Measurements from ENCODE around the gene OTOP2.
"Not testable (repeated sequence)": the region's sequence is repeated elsewhere in the genome, so short reads cannot be mapped to it uniquely, and the experiment has no call there.

Gene OTOP2

DNA sequence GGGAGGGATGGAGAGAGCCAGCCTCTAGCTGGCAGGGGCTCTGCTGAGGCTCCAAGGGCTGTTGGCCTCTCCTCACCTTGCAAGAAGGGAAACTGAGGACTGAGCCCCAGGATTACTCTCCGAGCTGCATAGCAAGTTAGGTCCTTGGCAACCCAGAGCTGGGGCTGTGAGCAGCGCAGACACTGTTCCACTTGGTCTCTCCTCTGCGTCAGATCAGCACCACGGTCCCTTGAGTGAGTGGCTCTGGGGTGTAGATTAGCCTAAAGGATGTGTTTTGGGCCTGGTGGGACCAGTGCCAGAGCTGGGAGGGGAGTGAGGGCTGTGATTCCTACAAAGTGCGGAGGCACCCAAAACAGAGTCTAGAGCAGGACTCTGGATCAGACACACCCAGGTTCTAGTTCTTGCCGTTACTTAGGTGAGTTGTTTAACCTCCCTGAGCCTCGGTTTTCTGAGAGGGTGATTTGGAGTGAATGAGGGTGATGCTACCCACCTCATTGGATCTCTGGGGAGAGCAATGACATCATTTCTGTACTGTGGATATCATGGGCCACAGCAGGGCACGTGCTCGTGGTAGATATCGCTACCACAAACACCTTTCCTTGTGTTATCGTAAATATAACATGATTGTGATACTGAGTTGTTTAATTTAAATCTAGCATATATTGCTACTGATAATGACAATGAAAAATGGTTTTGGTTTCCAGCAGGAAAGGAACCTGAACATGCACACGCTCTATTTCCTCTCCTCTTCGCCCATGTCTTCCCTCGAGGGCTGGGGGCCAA lies 22.5 kb upstream of the OTOP2 start:
- no peak for DNase-seq (ENCODE audit: low read depth)

DNA sequence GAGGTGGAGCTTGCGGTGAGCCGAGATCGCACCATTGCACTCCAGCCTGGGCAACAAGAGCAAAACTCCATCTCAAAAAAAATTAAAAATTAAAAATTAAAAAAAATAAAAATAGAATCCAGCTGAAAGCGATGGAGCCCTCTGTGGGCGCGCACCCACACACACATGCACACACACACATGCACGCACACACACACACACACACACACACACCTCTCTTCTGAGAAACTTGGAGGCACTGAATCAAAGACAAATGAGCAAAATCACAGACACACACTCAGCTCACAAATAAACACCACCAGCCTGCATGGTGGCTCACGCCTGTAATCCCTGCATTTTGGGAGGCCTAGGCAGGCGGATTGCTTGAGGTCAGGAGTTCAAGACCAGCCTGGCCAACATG lies 21.0 kb upstream of the OTOP2 start:
- DNase-seq (ENCODE audit: low read depth): no peak

DNA sequence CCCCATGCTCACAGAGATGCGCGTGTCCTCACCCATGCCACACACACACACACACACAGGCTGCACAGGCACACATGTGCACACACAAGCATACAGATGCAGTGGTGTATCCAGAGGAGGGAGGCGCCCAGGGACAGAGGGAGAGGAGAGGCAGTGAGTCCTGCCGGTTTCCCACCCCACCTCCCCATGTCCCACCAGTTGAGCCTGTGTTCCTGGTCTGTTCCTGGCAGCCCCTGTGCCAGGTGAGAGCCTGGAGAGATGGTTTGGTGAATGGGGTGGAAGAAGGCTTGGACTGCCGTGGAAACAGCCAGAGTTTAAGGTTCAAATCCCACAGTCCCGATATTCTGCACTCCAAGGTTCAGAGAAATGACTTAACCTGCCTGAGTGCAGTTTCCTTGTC lies 20.4 kb upstream of the OTOP2 start:
- no peak for DNase-seq (ENCODE audit: low read depth)

DNA sequence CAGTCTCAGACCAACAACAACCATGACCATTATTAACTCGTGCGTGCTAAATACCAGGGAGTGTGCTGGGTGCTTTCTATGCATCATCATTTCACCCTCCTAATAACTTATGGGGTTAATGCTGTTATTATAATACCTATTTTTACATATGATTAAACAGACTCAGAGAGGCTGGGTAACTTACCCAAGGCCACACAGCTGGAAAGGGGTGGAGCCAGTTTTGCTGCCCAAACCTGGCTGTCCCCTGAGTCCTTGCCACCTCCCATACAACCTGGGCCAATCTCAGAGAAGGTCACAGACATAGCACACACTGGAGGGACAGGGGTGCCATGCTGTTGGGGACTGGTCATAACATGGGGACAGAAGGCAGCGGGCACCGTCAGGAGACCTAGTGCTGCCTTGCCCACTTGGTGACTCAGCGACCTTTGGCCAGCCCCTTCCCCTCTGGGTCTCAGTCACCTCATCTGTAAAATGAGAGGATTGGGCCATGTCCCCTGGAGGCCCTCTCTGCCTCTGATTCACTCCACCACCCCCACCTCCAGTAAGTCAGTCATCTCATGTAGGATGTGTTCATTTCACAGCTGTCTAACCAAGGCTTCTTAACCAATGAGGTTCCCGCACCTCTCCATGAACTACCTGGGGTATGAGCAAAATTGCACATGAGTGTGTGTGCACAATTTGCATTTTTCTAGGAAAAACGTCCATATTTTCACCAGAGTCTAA lies 19.2 kb upstream of the OTOP2 start:
- DNase-seq (ENCODE audit: low read depth): no peak

DNA sequence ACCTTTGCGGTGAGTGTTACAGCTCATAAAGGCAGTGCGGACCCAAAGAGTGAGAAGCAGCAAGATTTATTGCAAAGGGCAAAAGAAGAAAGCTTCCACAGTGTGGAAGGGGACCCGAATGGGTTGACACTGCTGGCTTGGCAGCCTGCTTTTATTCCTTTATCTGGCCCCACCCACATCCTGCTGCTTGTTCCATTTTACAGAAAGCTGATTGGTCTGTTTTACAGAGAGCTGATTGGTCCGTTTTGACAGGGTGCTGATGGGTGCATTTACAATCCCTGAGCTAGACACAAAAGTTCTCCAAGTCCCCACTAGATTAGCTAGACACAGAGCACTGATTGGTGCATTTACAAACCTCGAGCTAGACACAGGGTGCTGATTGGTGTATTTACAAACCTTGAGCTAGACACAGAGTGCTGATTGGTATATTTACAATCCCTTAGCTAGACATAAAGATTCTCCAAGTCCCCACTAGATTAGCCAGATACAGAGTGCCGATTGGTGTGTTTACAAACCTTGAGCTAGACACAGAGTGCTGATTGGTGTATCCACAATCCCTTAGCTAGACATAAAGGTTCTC lies 17.8 kb upstream of the OTOP2 start:
- not testable (repeated sequence) for DNase-seq (ENCODE audit: low read depth)

DNA sequence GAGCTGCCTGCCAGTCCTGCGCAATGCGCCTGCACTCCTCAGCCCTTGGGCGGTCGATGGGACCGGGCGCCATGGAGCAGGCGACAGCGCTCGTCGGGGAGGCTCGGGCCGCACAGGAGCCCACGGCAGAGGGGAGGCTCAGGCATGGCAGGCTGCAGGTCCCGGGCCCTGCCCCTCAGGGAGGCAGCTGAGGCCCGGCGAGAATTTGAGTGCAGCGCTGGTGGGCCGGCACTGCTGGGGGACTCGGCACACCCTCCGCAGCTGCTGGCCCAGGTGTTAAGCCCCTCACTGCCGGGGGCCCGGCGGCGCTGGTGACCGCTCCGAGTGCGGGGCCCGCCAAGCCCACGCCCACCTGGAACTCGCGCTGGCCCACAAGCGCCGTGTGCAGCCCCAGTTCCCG lies 17.1 kb upstream of the OTOP2 start:
- DNase-seq (ENCODE audit: low read depth): no peak

DNA sequence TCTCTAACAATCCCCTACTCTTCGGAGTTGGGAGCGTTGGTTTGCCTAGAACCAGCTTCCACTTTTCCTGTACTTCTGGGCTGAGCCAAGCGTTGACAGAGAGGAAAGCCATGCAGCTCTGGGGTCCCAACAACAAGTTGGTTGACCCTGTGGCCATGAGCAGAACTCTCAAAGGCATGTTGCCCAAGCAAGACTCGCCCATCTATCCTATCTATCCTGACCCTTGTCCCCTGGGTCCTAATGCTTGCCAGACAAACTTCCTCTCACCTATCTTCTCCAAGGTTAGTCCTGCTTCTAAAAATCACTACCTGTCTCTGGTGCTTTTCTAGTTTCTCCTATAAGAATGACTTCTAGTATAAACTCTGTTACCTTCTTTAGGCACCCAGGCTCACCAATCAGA lies 15.0 kb upstream of the OTOP2 start:
- DNase-seq (ENCODE audit: low read depth): not testable (repeated sequence)

DNA sequence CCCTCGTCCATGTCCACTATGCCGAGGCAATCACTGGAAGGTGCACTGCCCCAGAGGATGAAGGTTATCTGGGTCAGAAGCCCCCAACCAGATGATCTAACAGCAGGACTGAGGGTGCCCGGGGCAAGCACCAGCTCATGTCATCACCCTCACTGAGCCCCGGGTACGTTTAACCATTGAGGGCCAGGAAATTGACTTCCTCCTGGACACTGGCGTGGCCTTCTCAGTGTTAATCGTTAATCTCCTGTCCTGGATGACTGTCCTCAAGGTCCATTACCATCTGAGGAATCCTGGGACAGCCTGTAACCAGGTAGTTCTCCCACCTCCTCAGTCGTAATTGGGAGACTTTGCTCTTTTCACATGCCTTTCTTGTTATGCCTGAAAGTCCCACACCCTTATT lies 12.7 kb upstream of the OTOP2 start:
- DNase-seq (ENCODE audit: low read depth): not testable (repeated sequence)

DNA sequence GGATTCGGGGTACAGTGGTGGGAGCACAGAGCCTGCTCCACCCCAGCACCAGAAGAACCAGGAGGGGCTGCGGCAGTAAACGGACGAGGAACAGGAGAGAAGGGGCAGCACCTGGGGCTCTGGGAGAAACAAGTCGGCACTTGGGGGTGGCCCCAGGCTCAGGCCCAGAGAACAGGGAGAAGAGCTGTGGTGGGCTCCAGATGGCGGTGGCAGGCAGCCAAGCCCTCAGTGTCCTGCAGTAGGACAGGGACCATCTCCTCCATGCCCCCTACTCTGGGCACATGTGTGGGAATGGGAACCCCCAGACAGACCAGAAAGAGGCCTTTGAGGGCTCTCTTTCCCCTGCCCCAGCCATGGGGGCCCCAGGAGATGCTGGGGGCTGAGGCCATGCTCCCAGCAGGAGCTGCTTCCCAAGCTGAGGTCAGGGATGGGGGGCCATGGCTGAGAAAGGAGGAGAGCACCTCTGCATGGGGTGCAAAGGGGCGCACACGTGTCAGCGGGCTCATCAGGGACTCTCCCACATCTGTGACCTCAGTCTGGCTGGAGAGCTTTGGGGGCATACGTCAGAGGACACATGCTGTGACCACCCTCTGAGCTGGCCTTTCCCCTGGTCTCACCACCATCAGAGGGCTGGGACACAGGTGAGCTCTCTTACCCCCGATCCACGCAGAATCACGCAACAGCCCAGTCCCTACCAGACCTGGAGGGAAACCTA lies 7.8 kb upstream of the OTOP2 start:
- no peak for DNase-seq (ENCODE audit: low read depth)

DNA sequence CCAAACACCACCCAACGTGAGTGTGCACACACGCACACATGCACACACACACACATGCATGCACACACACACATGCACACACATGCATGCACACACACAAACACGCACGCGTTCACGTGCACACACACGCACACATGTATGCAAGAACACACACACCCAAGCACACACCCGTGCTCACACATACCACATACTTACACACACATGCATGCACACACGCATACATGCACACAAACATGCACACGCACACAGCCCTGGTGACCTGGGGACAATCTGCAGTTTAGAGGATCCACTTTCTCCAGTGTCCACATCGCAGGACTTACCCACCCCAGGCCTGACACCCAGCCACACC lies 7.2 kb upstream of the OTOP2 start:
- no peak for DNase-seq (ENCODE audit: low read depth)

DNA sequence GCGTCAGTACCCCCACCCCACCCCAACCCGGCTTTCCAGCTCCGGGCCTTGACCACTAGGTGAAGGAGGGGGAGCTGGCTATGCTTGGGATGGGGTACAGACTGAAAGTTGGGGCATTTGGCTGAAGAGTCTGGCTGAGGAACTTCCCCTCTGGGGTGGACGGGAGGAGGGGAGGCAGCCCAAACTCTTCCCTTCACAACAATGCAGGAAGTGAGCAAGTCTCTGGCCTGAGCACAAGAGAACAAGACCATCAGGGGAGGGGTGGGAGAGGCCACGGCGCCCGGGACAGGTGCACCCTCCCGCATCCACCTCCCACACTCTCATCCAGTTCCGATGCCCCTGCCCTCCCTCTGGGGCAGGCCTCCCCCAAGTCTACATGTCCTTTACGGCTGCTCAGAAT lies 6.6 kb upstream of the OTOP2 start:
- DNase-seq (ENCODE audit: low read depth): no peak

DNA sequence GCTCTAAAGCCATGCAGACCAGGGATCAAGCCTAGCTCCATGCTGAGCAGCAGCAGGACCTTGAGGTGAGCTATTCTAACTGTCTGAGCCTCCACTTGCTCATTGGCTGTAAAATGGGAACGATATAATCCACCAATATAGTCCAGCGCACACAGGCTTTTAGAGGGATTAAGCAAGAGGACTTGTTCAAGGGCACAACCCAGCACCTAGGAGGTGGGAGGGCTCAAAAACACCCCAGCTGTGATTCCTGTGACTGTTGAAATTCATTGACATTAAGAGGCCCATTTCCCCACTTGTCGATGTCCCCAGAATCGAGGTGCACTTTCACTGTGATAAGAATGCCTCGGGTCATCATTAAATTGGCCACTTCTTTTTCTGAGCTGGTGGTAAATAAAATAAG lies 5.2 kb upstream of the OTOP2 start:
- no peak for DNase-seq (ENCODE audit: low read depth)

DNA sequence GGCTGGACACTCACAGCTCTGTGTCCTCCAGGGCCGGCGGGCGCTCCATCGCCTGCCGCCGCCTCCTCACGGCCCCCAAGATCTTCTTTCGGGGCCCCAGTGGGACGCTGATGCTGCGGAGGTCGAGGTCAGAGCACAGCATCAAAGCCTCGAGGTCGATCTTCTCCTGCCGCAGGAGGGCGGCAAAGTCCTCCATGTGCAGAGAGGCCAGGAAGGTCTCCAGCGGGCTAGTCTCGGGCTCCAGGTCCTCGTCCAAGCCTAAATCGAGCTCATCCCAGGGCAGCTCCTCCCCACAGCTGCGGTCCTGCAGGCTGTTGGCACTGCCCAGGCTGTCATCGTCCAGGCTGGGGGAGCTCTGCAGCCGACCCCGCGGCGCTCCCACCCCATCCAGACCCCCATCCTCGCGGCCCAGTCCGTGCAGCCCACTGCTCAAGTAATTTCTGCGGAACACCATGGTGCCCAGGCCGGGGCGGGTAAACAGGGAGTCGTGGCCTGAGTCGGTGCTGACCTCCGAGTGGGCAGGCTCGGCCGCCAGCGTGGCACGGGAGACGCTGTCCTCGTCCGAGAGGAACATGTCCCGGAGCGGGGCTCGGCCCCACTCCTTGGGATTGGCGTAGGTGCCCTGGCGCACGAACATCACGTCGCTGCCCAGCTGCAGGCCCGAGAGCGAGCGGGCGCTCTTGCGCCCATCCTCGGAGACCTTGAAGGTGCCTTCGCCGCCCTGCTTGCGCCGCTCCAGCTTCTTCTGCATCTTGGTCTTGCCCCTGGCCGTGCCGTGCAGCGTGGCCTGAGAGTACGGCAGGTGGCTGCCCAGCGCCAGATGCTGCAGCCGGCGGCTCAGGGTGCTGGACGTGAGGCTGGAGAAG lies 4.4 kb upstream of the OTOP2 start:
- DNase-seq (ENCODE audit: low read depth): no peak

DNA sequence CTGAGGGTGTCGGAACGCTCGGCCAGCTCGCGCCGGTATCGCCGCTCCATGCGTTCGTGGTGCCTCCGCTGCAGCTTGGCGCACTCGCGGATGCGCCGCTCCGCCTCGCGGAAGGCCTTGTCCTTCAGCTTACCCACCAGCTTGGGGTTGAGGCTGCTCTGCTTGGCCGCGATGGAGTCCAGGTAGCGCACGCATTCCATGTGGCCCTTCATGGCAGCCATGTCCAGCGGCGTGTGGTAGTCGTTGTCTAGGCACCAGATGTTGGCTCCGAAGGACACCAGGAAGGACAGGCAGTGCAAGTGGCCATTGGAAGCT lies 3.8 kb upstream of the OTOP2 start:
- no peak for DNase-seq (ENCODE audit: low read depth)

DNA sequence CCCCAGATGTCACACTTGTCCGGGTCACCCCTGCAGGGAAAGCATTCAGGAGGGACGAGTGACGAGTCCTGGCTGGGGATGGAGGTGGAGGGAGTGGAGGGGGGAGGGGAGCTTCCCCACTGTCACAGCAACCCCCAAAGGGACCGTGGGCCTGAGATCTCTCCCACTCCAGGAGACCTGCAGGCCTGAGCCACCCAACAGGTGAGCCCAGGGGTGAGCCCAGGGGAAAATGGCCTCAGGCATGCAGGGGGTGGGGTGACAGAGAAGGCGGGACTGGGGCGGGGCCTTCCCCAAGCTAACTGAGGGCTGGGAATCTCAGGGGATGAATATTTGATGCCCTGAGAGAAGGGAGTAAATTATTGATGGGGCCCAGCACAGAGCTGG lies 3.4 kb upstream of the OTOP2 start:
- no peak for DNase-seq (ENCODE audit: low read depth)

DNA sequence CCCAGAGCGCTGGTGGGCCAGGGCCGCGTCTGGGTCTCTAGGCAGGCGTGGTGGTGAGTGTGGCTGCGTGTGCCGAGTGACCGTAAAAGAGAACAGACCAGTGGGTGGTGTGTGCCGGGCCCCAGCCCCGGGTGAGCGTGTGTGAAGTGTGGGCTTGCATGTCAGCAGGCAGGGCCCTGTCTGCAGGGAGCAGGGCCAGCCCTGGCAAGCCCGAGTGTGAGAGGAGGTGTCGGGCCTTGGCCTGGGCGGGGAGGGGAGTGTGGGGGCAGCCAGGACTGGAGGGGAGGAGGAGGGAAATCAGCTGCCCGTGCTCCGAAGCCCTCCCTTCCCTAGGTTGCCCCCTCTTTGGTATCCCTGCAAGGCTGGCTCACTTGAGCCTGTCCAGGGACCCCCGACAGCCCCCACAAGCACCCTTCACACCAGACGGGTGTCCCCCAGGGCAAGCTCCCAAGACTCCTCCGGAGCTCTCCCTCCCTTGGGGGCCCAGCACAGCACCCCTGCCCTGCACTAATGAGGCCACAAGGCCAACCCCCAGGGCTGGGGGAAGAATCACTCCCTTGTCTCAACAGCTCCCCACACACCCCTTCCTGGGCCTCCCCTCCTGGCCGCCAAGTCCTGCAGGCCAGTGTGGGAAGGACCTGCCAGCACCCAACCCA lies 2.9 kb upstream of the OTOP2 start:
- no peak for DNase-seq (ENCODE audit: low read depth)

DNA sequence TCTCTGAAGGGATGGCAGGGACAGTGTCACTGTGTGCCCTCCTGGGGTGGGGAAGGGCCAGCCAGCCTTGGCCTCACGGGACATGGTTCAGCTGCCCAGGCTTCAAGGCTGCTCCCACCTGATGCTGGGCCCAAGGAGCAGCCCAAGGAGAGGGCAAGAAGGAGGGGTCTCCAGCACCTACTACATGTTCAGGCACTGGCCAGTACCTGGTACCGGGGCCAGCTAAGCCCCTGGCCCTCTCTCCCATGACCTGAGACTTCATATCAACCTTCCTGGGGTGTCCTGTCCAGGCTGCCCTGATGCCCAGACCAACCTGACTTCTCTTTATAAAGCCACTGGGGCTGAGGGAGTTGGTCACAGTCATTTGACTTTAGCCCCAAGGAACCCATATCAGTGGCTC lies 2.3 kb upstream of the OTOP2 start:
- no peak for DNase-seq (ENCODE audit: low read depth)

DNA sequence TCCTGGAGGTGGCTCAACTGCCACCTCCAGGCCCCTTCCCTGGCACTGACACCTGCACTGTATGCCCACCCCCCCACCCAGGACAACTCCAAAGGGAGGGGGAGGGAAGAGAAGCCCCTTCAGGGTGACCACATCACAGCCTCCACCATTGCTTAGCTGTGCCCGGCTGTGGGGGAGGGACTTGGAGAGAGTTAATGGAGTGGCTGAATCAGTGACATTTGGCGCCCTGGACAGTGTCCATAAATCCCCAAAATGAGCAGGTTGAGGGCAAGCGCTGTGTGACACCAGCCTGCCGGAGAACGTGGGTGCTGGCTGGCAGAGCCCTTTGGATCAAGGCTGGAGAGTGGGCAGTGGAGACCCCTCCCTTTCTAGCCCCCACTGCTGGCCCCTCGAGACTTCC lies 1.9 kb upstream of the OTOP2 start:
- DNase-seq (ENCODE audit: low read depth): no peak

DNA sequence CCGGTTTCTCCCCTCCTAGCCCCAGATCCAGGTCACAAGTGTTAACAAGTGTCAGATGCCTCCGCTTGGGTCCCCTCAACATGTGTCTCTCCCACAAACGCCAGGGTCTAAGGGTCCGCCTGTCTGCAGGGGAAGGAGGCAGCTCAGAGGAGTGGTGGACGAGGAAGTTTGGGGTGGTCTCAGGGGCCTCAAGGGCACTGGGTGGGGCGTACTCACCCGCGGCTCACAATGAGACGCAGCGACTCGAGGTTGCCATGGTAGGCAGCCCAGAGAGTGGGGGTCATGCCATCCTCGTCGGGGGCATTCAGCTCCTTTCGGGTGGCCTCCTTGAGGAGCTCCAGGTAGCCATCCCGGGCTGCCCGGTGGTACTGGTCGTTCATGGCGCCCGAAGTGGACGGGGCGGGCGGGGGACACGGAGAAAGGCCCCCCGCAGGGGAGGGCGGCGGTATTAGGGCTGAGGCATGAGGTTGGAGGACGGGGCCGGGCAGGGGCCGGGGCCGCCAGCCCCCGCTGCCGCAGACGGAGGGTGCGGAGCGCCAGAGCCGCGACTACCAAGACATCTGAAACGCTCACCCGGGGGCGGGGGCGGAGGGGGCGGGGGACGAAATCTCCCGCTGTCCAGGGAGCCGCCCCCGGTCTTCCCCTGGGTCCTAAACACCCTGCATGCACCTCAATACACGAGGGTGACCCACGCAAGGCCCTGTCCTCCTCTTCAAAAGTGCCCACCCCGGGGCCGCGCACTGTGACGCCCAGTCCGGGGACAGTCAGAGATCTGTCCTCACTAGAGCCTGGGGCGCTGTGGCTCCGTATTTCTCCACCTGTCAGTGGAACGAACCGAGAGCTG lies 1.2 kb upstream of the OTOP2 start, which contains the start of gene USH1G:
Gene USH1G, minus strand, starts transcription at position 562 of the 844 bp plus-strand sequence. Its CDS starts 182 bp downstream, at position 380.
- DNase-seq (ENCODE audit: low read depth): no peak

DNA sequence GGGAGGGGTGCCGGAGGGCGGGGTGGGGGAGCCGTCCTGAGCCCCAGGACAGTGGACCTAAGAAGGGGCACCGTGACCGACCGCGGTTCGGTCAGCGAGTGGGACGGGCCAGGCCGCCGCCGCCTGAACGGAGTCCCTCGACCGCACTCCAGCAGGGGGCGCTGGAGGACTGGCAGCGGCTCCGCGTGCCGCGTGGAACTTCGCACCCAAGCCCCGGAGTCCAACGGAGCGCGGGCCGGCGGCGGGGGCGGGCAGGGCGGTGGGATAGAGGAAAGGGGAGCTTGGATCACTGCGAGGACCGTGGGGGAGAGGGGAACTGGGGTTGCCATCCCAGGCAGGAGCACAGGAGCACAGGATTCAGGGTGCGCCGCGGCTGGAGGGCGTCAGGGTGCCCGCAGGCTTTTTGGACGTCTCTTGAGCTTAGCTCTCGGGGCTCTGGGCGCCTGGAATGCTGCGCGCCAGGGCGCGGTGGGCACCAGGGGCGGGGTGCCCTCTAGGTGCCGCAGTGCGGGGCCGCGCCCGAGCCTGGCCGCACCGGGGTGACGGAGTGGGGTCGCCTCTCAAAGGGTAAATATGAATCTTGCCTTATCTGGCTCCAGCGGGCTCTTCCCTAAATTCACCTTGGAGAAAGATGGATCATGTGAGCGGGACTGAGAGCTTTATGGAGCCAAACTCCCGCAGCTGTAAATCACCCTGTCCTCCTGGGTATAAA lies 379 bp upstream of the OTOP2 start:
- no peak for DNase-seq (ENCODE audit: low read depth)

Measured in fibroblast of the conjunctiva (primary cell).